Liver (tissue), 3 donors: ENCODE measurements around the gene OR2Y1.

Source experiments
- FOXA2 ChIP-seq: IDR thresholded peaks from 2 replicates; pipeline ENCODE4 v1.6.1; 2016; ENCODE audit warnings: antibody characterized with exemption
- JUND ChIP-seq, 2 donors: IDR thresholded peaks; 2 replicates each; pipeline ENCODE4 v1.6.1; 2016; ENCODE audit warnings: antibody characterized with exemption in 2 of 2
- RAD21 ChIP-seq, 2 donors: IDR thresholded peaks; 2 replicates each; pipeline ENCODE4 v1.6.1; 2016; ENCODE audit warnings: antibody characterized with exemption in 2 of 2, mild to moderate bottlenecking in 2 of 2
- YY1 ChIP-seq: IDR thresholded peaks from 2 replicates; pipeline ENCODE4 v1.6.1; 2016; ENCODE audit warnings: antibody characterized with exemption, mild to moderate bottlenecking
- TF ChIP-seq, protein P1 (sequence below): fragments of 150-350 bp; IDR thresholded peaks from 2 replicates; pipeline ENCODE4 v1.5.1; 2017; ENCODE audit warnings: improper control_type of control experiment, low read depth, low read length; ENCODE audit not compliant: missing input control
- TF ChIP-seq, protein P2 (sequence below): IDR thresholded peaks from 2 replicates; pipeline ENCODE4 v1.6.1; 2016; ENCODE audit warnings: antibody characterized with exemption
- TF ChIP-seq, protein P3 (sequence below): IDR thresholded peaks from 2 replicates; pipeline ENCODE4 v1.6.1; 2016; ENCODE audit warnings: antibody characterized with exemption
- donor health status: healthy.
- donor health status: healthy.

DNA sequence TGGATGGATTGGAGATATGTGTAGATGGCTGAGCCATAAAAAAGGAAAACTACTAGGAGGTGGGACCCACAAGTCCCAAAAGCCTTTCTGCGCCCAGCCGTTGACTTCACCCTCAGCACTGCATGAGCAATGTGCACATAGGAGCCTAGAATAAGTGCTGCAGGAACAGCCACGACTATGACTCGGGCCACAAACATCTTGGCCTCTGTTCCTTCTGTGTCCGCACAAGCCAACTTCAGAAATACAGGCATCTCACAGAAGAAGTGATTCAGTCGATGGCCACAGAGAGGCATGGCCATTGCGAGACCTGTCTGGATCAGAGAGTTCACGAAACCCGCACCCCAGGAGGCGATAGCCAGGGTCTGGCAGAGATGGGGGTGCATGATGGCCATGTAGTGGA, 587 bp downstream of the OR2Y1 start:
- TF ChIP-seq, protein P1, sequence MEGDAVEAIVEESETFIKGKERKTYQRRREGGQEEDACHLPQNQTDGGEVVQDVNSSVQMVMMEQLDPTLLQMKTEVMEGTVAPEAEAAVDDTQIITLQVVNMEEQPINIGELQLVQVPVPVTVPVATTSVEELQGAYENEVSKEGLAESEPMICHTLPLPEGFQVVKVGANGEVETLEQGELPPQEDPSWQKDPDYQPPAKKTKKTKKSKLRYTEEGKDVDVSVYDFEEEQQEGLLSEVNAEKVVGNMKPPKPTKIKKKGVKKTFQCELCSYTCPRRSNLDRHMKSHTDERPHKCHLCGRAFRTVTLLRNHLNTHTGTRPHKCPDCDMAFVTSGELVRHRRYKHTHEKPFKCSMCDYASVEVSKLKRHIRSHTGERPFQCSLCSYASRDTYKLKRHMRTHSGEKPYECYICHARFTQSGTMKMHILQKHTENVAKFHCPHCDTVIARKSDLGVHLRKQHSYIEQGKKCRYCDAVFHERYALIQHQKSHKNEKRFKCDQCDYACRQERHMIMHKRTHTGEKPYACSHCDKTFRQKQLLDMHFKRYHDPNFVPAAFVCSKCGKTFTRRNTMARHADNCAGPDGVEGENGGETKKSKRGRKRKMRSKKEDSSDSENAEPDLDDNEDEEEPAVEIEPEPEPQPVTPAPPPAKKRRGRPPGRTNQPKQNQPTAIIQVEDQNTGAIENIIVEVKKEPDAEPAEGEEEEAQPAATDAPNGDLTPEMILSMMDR = no peak
- TF ChIP-seq YY1 (no peak), FOXA2 (no peak), JUND (IDR thresholded peaks at IDR 0.05) (no peak), RAD21 (IDR thresholded peaks at IDR 0.05) (no peak)
- TF ChIP-seq, protein P2, sequence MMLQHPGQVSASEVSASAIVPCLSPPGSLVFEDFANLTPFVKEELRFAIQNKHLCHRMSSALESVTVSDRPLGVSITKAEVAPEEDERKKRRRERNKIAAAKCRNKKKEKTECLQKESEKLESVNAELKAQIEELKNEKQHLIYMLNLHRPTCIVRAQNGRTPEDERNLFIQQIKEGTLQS = no peak
- TF ChIP-seq, protein P3, sequence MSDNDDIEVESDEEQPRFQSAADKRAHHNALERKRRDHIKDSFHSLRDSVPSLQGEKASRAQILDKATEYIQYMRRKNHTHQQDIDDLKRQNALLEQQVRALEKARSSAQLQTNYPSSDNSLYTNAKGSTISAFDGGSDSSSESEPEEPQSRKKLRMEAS = no peak
